GM12892 (cell line): ENCODE measurements around the gene L1TD1.

Experiments
- POLR2A ChIP-seq: IDR thresholded peaks from 2 replicates; pipeline ENCODE4 v1.6.1; 2011; ENCODE audit warnings: low read depth, low read length, control low read depth
- POLR2AphosphoS5 ChIP-seq: IDR thresholded peaks from 2 replicates; pipeline ENCODE4 v1.6.1; 2011; ENCODE audit warnings: low read depth, low read length, control low read depth
- TAF1 ChIP-seq: IDR thresholded peaks from 2 replicates; pipeline ENCODE4 v1.6.1; 2011; ENCODE audit warnings: low read depth, mild to moderate bottlenecking, control low read depth, low read length, borderline replicate concordance

DNA sequence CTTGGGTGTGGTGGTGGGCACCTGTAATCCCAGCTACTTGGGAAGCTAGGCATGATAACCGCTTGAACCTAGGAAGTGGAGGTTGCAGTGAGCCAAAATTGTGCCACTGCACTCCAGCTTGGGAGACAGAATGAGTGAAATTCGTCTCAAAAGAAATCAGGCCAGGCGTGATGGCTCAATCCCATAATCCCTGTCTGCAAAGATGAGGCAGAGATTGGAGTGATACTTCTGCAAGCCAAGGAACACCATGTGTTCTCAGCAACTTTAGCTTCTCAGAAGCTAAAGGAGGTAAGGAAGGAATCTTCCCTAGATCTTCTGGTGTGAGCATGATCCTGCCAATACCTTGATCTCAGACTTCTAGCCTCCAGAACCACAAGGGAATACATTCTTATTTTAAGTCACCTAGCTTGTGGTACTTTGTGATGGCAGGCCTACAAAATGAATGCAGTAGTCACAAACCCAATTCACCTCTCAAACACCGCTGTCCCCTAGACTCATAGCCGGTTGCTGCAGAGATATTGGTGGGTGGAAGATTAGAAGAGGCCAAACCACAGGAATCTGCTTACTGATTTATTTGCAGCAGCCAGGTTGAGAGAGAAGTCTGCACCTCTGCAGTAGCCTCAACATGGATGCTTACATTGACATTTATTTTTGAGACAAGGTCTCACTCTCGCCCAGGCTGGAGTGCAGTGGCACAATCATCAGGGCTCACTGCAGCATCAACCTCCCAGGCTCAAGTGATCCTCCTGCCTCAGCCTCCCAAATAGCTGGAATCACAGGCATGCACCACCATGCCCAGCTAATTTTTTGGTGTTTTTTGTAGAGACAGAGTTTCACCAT, 18.6 kb downstream of the L1TD1 start:
- TF ChIP-seq POLR2AphosphoS5 (no peak), POLR2A (no peak), TAF1 (no peak)
